ENCODE measurements around the gene TBC1D8.

GRCh38 chr2:101114268-101114783, 36.9 kb downstream of the TBC1D8 start:
- no peak for TF ChIP-seq ZNF318 (CRISPR knock-in tag; IDR thresholded peaks at IDR 0.05)
- TF ChIP-seq FOXA1 (IDR thresholded peaks at IDR 0.05): no peak
- TF ChIP-seq FOXA1 (CRISPR knock-in tag; IDR thresholded peaks at IDR 0.05): no peak
- no peak for TF ChIP-seq SMAD9 (CRISPR knock-in tag; IDR thresholded peaks at IDR 0.05)
- no peak for TF ChIP-seq GABPA (IDR thresholded peaks at IDR 0.05; ENCODE audit: low read depth, low read length)
- TF ChIP-seq GABPA (CRISPR knock-in tag; IDR thresholded peaks at IDR 0.05; ENCODE audit: low read depth): no peak
- no peak for TF ChIP-seq CTCF (CRISPR knock-in tag; IDR thresholded peaks at IDR 0.05)
- TF ChIP-seq JUND (CRISPR knock-in tag; IDR thresholded peaks at IDR 0.05): no peak
- no peak for TF ChIP-seq ZNF260 (CRISPR knock-in tag; IDR thresholded peaks at IDR 0.05; ENCODE audit: borderline replicate concordance, low read depth)
- TF ChIP-seq CBFB (CRISPR knock-in tag; IDR thresholded peaks at IDR 0.05): no peak
- TF ChIP-seq BCLAF1 (IDR thresholded peaks at IDR 0.05): no peak
- no peak for TF ChIP-seq E2F5 (CRISPR knock-in tag; conservative IDR thresholded peaks at IDR 0.05)
- no peak for TF ChIP-seq ZNF775 (CRISPR knock-in tag; IDR thresholded peaks at IDR 0.05; ENCODE audit: borderline replicate concordance)

Measured in HepG2 (cell line).